Mesenteric fat pad (tissue), 1 donor: ENCODE data around the gene TMEM225B. TPM values are rescaled to one million over a fixed set of nuclear protein-coding genes. Genes with fewer than 3 reads are reported as not detected.
"Not testable (repeated sequence)": the region's sequence is repeated elsewhere in the genome, so short reads cannot be mapped to it uniquely, and the experiment has no call there.

Source experiments
- DNase-seq: peaks from one replicate; pipeline ENCODE4 v3.0.0-alpha.2; 2020; ENCODE audit warnings: low spot score
- long read RNA-seq: library from polyadenylated mRNA; unstranded; transcript quantifications from one replicate; pipeline ENCODE4 v2.0.0, GENCODE V29; 2020
- total RNA-seq: library from RNA; stranded (reverse); fragmentation: NEBNext Ultra II Directional; extraction: Animal tissue kit (Norgen Biotek cat#: 25700); gene quantifications from one replicate; pipeline ENCODE4 v1.2.1, GENCODE V29; 2021
- donor health status: DM: yes; HTN: yes; CAD: no.

The TMEM225B gene
- total RNA-seq: 0.55 TPM
- long read RNA-seq: 0 reads

GRCh38 chr7:99597762-99598501, at the start of gene TMEM225B:
TSS of gene TMEM225B (plus strand) at chr7:99598267. CDS start at chr7:99604389, 6,122 bp downstream.
- no peak for DNase-seq

GRCh38 chr7:99549545-99549944, 48.5 kb upstream of the TMEM225B start:
- not testable (repeated sequence) for DNase-seq

GRCh38 chr7:99551334-99551733, 46.7 kb upstream of the TMEM225B start:
- DNase-seq: no peak

GRCh38 chr7:99551767-99552463, 46.2 kb upstream of the TMEM225B start, which contains the start of gene FAM200A:
TSS of gene FAM200A (minus strand) at chr7:99552114. CDS start at chr7:99548407, 3,707 bp downstream.
- peak; percentile 95 for DNase-seq

- no peak for DNase-seq
Measured at GRCh38 chr7:99553039-99553438, 45.0 kb upstream of the TMEM225B start.

- DNase-seq: no peak
Measured at GRCh38 chr7:99554939-99555338, 43.1 kb upstream of the TMEM225B start.

- DNase-seq: no peak
Measured at GRCh38 chr7:99557196-99557607, 40.9 kb upstream of the TMEM225B start.

- no peak for DNase-seq
Measured at GRCh38 chr7:99557940-99558305, 40.1 kb upstream of the TMEM225B start.

GRCh38 chr7:99558306-99559174, 39.5 kb upstream of the TMEM225B start, which contains the start of gene ZNF655:
TSS of gene ZNF655 (plus strand) at chr7:99558642. CDS start at chr7:99560560, 1,918 bp downstream.
- peak; percentile 95 for DNase-seq

GRCh38 chr7:99559175-99559915, 38.7 kb upstream of the TMEM225B start:
- DNase-seq: no peak

- DNase-seq: no peak
Measured at GRCh38 chr7:99560834-99561736, 37.0 kb upstream of the TMEM225B start.

- DNase-seq: no peak
Measured at GRCh38 chr7:99561737-99562051, 36.4 kb upstream of the TMEM225B start.

GRCh38 chr7:99562114-99562784, 35.8 kb upstream of the TMEM225B start:
- no peak for DNase-seq

GRCh38 chr7:99562832-99563231, 35.2 kb upstream of the TMEM225B start:
- no peak for DNase-seq

GRCh38 chr7:99563650-99564049, 34.4 kb upstream of the TMEM225B start:
- DNase-seq: no peak

- DNase-seq: not testable (repeated sequence)
Measured at GRCh38 chr7:99568770-99569169, 29.3 kb upstream of the TMEM225B start.

- no peak for DNase-seq
Measured at GRCh38 chr7:99571768-99572167, 26.3 kb upstream of the TMEM225B start.

- no peak for DNase-seq
Measured at GRCh38 chr7:99573257-99573656, 24.8 kb upstream of the TMEM225B start.

GRCh38 chr7:99576251-99576650, 21.8 kb upstream of the TMEM225B start:
- DNase-seq: no peak
